D341Med (cell line): ENCODE results near the gene PPCDC.

Experiments used
- DNase-seq: peaks from one replicate; pipeline ENCODE4 v3.0.0; 2012; ENCODE audit warnings: low spot score

Gene PPCDC

DNA sequence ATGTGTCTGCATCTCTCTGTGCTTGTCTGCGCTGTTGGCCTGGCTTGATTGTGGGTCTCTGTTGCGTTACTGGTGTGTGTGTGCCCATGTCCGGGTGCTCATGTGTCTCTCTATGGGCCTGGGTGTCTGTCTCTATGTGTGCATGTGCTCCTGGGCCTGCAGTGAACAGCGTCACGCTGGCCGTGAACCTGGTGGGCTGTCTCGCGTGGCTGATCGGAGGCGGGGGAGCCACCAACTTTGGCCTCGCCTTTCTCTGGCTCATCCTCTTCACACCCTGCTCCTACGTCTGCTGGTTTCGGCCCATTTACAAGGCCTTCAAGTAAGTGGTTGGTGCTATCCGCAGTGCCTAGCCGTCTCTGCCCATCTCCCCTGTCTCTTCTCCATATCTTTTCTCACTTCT is 7.0 kb upstream of the PPCDC start:
- DNase-seq: no peak

DNA sequence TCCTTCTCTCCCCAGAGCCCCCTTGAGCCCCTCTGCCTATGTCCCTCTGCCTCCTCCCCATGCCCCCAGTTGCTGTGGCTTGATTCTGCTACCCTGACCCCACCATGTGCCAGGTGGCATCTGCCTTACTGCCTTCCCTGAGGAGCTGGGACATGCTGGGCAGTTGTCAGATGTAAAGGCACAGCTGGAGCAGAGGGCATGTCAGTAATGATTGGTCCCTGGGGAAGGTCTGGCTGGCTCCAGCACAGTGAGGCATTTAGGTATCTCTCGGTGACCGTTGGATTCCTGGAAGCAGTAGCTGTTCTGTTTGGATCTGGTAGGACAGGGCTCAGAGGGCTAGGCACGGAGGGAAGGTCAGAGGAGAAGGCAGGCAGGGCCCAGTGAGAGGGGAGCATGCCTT is 3.5 kb upstream of the PPCDC start:
- no peak for DNase-seq

DNA sequence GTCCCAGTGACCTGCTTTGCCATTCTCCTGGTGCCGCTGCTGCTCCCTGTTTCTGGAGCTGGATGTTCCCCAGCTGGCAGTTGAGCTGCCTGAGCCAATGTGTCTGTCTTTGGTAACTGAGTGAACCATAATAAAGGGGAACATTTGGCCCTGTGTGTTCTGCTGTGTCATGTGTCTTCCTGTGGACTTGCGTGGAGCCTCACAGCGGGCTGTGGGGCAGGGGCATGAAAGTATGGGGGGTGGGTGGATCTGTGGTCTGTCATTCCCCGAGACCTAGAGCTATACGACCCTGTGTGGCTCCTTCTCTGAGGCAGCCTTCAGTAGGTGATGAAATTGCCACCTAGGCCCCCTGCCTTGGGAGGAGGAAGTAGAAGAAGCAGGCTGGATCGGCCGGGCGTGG is 2.0 kb upstream of the PPCDC start:
- no peak for DNase-seq

DNA sequence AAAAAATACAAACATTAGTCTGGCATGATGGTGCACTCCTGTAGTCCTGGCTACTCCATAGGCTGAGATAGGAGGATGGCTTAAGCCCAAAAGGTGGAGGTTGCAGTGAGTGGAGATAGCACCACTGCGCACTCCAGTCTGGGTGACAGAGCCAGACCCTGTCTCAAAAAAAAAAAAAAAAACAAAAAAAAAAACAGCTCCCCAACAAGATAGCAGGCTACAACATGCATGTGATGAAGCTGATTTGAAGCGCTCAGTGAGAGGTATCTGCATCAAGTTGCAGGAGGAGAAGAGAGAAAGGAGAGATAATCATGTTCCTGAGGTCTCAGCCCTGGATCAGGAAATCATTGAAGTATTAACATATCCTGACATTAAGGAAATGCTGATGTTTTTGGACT is 608 bp upstream of the PPCDC start:
- no peak for DNase-seq

DNA sequence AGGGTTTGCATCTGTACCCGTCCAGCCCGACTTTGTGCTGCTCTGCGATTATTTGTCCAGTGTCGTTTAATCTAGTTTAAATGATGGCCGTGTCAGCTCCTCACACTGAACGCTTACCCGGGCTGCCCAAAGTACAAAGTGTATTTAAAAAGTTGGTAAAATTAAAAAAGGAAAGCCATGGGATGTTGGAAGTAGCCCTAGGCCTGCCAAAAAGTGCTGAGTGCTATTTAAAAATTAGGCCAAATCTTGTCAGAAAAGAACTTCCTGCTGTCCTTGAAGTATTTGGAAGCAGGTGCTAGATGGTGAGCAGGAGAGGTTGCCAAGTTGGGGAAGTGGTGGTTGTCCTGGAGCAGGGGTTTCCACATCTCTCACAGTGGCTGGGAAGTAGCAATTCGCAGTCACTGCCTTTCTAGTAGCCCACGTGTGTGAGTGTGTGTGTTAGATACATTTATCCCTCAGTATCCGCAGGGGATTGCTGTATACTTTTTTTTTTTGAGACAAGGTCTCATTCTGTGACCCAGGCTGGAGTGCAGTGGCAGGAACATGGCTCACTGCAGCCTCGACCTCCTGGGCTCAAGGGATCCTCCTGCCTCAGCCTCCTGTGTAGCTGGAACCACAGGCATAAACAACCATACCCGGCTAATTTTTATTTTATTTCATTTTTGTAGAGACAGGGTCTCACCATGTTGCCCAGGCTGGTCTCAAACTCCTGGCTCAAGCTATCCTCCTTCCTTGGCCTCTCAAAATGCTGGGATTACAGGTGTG is 664 bp downstream of the PPCDC start:
- no peak for DNase-seq

DNA sequence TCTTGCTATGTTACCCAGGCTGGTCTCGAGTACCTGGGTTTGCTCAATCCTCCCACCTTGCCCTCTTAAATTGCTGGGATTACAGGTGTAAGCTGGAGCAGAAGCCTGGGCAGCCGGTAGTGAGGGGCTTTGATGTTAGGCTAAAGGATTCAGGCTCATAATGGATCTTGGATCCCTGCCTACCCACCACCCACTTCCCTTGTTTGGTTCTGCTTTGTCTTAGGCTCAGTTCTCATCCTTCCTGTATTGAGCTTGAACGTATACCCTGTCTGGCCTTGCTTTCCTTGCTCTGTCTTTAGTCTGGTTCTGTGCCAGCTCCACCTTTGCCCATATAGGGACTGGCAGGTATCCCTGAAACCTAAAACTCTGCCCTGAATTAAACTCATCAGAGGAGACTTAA is 1.7 kb downstream of the PPCDC start:
- no peak for DNase-seq

DNA sequence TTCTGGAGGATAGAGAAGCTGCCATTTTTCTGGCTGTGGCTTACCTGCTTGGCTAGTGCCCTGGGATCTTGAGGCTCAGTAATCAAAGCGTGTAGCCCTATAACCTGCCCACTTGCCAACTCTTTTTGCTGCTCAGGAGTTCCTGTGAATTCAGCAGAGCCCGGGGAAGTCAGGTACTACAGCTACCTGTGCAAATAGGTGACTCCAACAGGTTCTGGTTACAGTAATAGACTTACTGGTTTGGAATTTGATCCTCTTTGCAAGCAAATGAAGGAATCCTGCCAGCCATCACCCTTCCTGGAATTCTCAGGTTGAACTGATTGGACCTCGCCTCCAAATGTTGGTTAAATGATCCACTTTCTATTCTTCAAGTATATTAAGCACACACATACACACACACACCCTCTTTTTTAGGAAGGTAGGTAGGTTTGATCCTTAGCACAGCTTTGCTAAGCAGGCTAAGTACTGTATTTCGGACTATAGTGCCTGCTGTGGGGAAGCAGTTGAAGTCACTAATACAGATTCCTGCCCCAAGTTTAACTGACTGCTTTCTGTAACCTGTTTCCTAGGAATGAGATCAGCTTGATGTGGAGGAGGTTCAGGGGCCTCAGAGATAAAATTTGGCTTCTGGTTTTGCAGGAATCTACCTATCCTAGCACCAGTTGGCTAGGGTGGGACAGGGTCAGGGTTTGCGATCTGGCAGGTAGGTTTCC is 2.3 kb downstream of the PPCDC start:
- no peak for DNase-seq

DNA sequence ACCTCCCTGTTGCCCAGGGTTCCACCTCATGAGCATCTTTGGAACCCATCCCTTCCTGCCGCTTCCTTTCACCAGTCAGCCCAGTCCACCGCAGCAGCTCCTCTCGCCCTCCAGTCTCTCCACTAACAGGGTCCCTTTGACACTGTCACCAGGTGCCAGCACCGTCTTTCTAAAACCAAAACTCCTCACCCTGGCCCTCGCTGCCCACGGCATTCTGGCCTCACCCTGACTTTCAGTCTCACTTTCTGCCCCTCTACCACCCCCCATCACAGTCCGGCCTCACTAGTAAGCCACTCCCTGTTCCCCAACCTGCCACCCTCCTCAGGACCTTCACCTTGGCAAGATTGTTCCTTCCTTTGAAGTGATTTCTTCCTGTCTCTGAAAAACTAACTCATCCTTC is 4.2 kb downstream of the PPCDC start:
- no peak for DNase-seq

DNA sequence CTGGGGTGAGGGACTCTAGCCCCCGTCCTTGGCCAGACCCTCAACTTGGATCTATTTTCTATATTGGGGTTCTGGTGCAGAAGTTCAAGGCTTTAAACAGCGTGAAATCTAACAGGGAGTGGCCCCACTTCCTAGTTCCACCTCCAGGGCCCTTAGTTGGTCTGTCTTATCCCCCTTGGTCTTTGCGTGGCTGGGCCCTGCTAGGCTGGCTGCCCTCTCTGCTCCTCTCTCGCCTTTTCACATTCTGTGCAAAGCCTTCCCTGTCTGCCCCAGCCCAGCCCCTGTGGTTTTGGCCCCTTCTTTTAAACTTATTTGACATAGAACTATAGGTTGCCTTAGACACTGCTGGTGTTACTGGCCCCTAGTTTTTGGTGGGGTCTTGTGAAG is 5.6 kb downstream of the PPCDC start:
- no peak for DNase-seq

DNA sequence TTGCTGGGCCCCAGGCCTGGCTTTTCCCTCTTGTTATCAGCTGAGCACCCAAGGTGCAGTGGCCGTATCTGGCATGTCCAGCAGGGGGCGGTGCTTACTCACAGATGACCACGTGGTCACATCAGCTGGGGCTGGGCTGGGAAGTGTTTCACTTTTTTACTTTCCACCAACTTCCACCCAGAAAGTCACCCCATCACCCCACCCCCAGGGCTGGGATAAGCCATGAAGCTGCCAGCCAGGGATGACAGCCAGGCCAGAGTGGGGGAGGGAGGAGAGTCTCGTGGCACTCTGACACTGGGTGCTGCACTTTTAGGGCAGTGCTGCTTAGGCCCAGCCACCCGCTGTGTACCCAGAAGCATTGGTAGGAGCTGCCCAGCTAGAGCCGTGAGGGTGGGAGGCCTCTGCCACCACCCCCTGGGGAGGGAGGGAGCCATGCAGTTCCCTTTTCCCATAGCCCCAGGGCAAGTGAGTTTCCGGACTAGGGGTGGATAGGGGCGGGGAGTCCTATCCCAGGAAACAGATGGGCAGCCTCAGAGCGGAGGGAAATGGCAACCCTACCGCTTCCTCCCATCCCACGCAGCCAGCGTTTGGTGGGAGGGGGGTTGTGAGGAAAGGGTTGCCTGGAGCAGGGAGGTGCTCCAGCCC is 6.1 kb downstream of the PPCDC start:
- DNase-seq: peak; percentile 87

DNA sequence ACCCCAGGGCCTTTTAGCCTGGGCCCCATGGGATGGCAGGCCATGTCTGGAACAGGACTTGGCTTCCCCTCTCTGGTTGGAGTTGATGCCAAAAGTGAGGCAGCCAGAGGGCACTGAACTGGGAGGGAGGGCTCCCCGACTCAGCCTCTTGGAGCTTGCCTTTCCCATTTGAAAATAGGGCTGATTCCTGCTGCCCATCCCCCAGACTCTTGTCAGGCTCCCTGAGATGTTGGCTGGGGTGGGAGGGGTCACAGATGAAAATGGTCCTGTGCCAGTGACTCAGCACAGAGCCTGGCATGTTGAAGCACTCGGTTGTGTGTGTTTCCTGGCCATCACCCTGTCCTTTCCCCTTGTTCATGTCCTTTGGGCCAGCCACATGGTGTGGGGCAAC is 6.6 kb downstream of the PPCDC start:
- DNase-seq: no peak

DNA sequence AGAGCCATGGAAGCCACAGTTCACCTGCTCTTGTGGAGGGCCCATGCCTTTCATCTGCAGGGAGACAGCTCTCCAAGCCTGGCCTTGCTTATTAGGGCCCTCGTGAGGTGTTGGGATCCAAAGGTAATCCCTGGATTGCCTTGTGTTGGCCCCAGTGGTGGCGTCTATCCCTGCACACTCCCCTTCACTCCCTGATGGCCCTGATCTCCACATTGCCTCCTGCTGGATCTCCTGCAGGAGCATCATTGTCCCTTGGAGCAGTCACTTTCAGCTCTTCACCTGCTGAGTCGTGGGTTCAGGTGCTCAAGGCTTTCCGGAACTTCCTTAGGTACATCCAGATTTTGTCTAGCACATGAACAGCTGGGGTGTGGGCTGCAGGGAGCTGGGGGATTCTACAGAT is 7.0 kb downstream of the PPCDC start:
- no peak for DNase-seq

DNA sequence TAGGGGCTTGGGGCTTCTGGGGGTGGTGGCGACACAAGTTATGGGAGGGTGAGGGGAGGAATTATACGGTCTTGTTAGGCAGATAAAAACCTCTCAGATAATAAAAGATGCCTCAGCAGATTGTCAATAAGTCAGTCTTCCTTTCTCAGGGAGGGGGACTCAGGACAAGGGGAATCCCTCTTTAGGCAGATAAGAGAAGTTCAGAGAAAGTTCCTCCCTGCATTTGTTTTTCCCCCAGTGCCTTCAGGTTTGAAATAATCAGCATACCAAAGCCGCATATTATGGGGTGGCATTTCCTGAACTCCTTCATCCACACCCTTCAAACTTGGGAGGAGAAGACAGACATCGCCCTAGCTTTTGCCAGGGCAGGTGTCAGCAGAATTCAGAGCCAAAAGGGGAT is 8.5 kb downstream of the PPCDC start:
- no peak for DNase-seq

DNA sequence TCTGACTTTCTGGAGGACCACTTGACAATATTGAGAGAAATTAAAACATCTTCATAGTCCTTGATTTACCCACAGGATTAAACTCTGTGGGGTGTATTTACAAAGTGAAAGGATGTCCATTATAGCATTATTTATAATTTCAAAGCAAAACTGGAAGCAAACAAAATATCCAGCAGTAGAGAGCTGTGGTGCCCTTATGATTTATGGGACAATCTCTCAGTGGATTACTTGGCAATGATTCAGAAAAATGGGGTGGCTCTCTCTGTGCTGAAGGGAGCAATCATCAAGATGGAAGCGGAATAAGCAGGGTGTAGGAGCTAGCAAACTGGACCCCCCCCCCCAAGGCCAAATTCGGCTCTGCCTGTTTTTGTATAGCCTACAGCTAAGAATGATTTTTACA is 9.0 kb downstream of the PPCDC start:
- no peak for DNase-seq

DNA sequence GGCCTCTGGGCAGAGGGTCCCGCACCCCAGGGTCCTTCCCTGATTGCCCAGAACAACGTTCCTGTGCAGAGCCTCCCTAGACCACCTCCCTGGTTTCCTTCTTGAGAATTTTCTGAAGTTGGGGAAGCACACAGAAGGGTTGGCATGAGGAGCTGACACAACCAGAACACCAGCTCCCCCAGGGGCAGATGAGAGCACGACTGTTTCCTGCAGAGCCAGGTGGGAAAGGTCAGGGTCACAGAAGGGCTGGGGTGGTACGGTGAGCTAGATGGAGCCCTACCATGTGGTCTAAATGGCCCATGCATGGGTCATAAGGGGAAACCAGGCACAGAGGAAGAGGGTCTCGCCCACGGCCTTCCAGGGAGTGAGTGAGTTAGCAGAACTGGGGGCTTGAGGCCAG is 10.4 kb downstream of the PPCDC start:
- DNase-seq: no peak

DNA sequence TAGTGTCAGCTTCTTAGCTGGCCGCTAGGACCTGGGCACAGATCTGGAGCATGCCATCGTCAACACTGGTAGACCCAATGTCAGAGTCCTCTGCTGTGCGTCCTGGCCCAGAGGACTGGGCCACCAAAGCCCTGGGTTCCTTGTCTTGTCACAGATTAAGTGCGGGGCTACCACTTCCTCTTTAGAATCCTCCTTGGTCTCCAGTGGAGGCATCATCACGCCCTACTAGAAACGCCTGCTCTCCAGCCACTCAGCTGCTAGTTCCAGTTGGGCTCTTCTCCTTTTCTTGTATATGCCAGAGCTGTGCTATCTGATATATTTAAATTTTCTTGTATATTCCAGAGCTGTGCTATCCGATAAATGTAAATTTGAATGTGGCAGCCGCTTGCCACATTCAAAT is 11.2 kb downstream of the PPCDC start:
- no peak for DNase-seq

DNA sequence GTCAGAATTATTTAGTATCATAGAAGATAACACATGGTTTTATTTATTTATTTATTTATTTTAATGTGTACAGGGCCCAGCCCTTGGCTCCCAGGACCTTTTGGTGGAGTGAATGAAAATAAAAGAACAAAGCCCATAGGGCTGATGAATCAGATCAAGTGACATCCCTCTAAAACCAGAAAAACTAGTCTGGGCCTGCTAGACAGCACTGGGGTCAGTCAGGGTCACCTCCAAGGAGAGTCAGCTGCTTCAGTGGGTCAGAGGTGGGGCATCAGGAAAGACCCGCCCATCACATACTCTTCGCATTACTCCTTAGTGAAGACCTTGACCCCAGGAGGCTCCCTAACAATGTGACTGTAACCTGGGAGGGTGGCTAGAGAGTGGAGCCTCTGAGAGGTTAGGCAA is 12.8 kb downstream of the PPCDC start:
- no peak for DNase-seq

DNA sequence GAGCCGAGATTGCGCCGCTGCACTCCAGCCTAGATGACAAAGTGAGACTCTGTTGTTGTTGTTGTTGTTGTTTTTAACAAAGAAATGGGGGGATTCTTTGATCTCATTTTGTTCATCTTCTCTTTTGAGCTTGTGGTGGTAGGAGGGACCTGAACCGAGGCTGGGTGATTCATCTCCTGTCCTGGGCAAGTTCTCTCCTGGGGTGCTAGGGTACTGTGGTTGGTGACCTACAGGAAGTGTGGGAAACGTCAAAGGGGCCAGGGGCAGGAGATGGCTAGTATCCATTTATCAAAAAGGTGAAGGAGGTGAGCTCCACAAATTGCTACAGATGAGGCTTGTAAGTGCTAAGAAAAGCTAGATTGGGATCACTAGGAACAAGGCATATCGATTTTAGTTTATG is 14.3 kb downstream of the PPCDC start:
- DNase-seq: no peak

DNA sequence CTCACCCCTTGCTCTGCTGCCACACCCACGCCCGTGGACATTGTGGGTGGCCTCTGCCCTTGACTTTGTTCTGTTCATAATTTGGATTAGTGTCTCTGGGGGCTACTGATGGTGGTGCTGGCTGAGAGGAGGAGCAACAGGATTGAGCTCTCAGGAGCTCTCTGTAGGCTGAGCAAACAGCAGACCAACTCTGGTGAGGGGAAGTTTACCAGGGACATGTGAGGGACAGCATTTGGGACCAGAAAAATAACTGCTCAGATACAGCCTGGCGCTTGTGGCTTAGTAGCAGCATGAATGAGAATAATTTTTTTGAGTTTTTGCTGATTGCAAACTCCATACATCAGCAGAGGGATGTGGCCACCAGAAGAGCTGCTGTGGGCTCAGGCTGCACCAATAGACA is 14.8 kb downstream of the PPCDC start:
- DNase-seq: no peak

DNA sequence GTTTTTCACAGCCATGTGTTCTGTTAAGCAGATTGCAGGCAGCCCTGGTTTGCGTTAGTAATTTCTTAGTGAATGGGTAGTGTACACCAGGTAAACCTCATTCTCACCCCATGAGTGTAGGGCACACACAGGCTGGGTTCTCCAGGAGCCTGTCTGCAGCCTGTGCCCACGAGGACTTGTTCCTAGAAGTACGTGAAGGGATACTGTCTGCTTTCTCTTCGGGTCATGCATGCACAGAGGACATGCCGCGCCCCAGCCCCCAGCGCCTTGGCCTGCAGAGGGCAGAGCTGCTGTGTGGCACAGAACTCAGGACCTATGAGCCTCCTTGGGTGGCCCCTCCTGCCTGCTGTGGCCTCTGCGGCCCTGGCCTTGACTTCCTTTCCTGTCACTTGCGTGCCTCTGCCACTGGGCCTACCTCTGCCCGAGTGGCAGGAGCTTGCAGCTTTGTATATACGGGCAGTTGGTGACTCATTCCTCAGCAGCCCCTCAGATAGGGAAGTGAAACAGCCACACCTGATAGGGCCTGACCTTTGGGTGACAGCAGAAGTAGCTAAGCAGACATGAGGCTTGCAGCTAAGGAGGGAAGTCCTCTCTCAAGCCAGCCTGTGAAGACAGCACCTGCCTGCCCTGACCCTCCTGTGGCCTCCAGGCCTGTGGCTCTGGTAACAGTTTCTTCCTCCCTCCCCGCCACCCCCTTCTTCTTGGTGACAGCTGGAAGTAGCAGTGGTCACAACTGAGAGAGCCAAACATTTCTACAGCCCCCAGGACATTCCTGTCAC is 19.5 kb downstream of the PPCDC start:
- peak; percentile 70 for DNase-seq

DNA sequence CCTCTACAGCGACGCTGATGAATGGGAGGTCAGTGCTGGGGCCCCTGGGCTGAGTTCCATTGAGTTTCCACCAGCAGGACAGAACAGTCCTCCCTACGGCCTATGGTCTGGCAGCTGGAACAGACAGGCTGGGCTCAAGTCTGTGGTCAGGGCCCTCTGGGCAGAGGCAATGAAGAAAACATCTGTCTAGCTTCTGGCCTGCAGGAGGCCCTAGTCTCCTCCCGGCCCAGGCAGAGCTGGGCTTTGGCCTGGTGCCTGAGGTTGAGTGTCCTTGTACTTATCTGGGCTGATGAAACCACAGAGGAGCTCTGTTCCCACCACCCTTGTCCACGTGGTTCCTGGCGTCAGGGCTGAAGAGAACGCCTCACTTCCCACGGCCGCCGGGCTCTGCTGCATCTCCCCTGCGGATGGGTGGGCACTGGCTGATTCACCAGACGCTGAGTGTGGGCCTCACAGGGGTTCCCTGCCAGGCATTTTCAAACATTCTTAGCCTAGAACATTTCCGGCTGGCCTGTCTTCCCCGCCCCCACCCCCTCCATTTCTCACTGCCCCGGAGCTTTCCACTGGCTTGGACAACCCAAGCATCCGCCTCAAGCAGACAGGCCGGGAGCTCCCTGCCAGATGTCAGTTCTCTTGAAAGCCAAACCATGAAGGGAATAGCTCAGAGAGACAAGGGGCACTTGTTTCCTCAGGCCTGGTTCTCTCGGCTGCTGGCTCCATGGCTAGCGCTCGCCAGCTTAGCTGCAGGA is 20.3 kb downstream of the PPCDC start:
- DNase-seq: no peak

DNA sequence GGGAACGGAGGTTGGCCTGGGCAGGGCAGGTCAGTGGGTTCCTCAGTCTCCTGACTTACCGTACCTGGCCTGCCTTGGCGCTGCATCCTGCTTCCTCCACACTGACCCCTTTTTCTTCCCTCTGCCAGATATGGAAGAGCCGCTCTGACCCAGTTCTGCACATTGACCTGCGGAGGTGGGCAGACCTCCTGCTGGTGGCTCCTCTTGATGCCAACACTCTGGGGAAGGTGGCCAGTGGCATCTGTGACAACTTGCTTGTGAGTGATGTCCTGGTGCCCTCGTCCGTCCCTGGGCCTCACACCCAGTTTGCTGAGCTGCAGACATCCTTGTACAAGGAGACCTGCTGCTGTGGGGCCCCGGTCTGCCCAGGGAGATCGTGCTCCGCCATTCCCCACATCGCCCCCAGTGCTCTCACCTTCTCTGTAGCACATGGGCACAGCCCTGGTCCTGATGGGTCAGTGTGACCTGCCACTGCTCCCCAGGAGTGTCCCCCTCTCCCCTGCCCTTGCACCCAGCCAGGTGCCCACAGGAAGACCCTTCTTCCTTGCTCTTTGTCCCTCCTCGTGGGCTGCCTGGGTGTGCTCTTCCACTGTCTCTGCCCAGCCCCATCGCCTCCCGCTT is 21.0 kb downstream of the PPCDC start:
- no peak for DNase-seq
